ENCODE data around the gene PYCARD. TPM values are rescaled to one million over a fixed set of nuclear protein-coding genes. Genes with fewer than 3 reads are reported as not detected.
A peak's percentile ranks its signal among the peaks of the same experiment; 100 is the strongest.

Gene PYCARD
- total and polyA plus RNA-seq, 9 of the 15 experiments (the other 6 are each of a cell fraction or from before 2014, with no cell fraction given), result 1.3 to 28.4 (median 6.0) TPM

DNA sequence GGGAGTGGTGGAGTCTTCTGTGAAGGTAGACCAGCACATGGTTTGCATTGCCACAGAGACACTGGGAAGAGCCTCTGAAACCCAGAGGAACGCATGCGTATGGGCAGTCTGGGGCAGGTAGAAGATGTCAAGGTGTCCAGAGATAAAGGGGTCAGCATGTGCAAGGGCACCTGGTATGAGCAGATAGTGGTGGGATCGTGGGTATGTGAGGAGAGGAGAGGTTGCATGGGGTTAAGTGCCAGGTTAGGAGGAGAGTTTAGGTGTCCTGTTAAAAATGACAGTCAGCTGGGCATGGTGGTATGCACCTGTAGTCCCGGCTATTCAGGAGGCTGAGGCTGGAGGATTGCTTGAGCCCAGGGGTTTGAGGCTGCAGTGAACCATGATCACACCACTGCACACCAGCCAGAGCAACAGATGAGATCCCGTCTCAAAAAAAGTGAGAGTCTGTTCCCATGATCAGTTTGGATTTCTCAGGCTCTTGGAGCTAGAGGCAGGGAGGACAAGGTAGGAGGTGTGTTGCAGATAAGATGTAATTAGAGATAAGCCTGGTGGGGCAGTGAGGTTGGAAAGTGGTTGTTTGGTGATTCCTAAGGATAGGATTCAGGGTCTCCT lies 3.0 kb downstream of the PYCARD start:
- no peak overlapping the region for H3K27ac ChIP-seq (ENCODE audit: extremely low read depth, low read depth, low read length)
- peak; percentile 23 for FAIRE-seq
- H3K36me3 ChIP-seq (ENCODE audit: control insufficient read depth, insufficient read depth, low read length), result peaks cover 26% of the 10 kb centered on the region

More for the DNA sequence above, 3.0 kb downstream of the PYCARD start:
- H3K9me1 ChIP-seq (ENCODE audit: control insufficient read depth, insufficient read depth, low read length), result no peaks in the 10 kb centered on the region
- intact Hi-C loops (cut with micrococcal nuclease) (loop anchor here (2.0 to 10.0 kb wide), 4 partner anchors 53 to 665 kb away; no protein-coding TSS in a partner anchor), in situ Hi-C loops (cut with MboI) (loop anchor here (5.0 kb wide), 1 partner anchor 93 kb away; no protein-coding TSS in a partner anchor)
- H2AFZ ChIP-seq (ENCODE audit: low read depth, low read length), result no peak overlapping the region
- H3K9ac ChIP-seq (ENCODE audit: insufficient read depth in 1 of 2, low read depth in 2 of 2, low read length in 2 of 2), result no peak overlapping the region
- DNase-seq (ENCODE audit: extremely low read depth in 1 of 4, low spot score in 3 of 4), result no peak
- H3K4me2 ChIP-seq (ENCODE audit: insufficient read depth, low read length), result no peak overlapping the region
- no peaks in the 10 kb centered on the region for H3K27me3 ChIP-seq (ENCODE audit: control insufficient read depth in 2 of 2, insufficient read depth in 2 of 2, low read length in 2 of 2)
- BruUV-seq (replicated peaks), result no TSS peak
- TF ChIP-seq POLR2AphosphoS2 (IDR thresholded peaks at IDR 0.05; ENCODE audit: low read length) (peak; percentile 57; the same call in 1 of the 2 replicates), GTF2E2 (tag; IDR thresholded peaks at IDR 0.05) (no peak), CBFA2T3 (IDR thresholded peaks at IDR 0.05) (peak; percentile 69), ZBED1 (IDR thresholded peaks at IDR 0.05) (no peak), POLR2A (conservative IDR thresholded peaks at IDR 0.05) (peak; percentile 48), SUPT5H (IDR thresholded peaks at IDR 0.05) (peak; percentile 57), NRF1 (conservative IDR thresholded peaks at IDR 0.05 in 1 of 2, IDR thresholded peaks at IDR 0.05 in 1 of 2) (peak; percentile 42 to 57; a peak in 3 of 4 replicates), CBFA2T2 (conservative IDR thresholded peaks at IDR 0.05) (0 out of 2 replicates have a peak, but pooled peaks have one; percentile 30), NEUROD1 (IDR thresholded peaks at IDR 0.05; ENCODE audit: borderline replicate concordance, low read depth, low read length, partially characterized antibody) (no peak), ZEB2 (IDR thresholded peaks at IDR 0.05) (peak; percentile 64), POLR2B (IDR thresholded peaks at IDR 0.05; ENCODE audit: low read depth, partially characterized antibody) (peak; percentile 52), KDM1A (IDR thresholded peaks at IDR 0.05) (no peak)
- no peaks in the 10 kb centered on the region for H3K9me3 ChIP-seq (replicated peaks; ENCODE audit: control insufficient read depth, insufficient read depth, low read depth, low read length)
- ChIA-PET CTCF (ENCODE audit: low intra/inter-chr PET ratio) (no interaction called here), POLR2A (interaction anchor here (0.9 to 6.2 kb wide), 9 partner anchors 8 to 103 kb away, joined by 3 to 33 read pairs (median 10); partner anchors contain the start of genes FUS, PYDC1 and TRIM72)
- no peaks in the 10 kb centered on the region for H3K79me2 ChIP-seq (ENCODE audit: control insufficient read depth, insufficient read depth, low read length)
- 50% methylated on average over 5 of the region's 5 CpGs for WGBS (ENCODE audit: insufficient coverage, low coverage, missing lambda C conversion rate)
- peaks cover 14 to 33% of the 10 kb centered on the region in 2 experiments for H3K4me1 ChIP-seq (replicated peaks in 1 of 2; ENCODE audit: control insufficient read depth in 2 of 2, insufficient read depth in 2 of 2, low read length in 2 of 2)
- H4K20me1 ChIP-seq (replicated peaks; ENCODE audit: control insufficient read depth, insufficient read depth, low read length), result peaks cover 19% of the 10 kb centered on the region
- no peak for ATAC-seq
- no peak overlapping the region for H3K4me3 ChIP-seq

Measured in K562 (cell line).